Hepatocyte (in vitro differentiated cells): ENCODE data around the gene ABLIM2.

Experiments
- CTCF ChIP-seq: fragments of 200-600 bp; sonication (generic); IDR thresholded peaks from 2 replicates; pipeline ENCODE4 v1.5.1; 2016; ENCODE audit warnings: antibody characterized with exemption, mild to moderate bottlenecking; ENCODE audit not compliant: poor library complexity
- EZH2 ChIP-seq: fragments of 200-600 bp; sonication (generic); IDR thresholded peaks from 2 replicates; pipeline ENCODE4 v1.6.1; 2016; ENCODE audit warnings: antibody characterized with exemption, mild to moderate bottlenecking, borderline replicate concordance
- EZH2phosphoT487 ChIP-seq: fragments of 200-600 bp; sonication (generic); IDR thresholded peaks from one replicate; pipeline ENCODE4 v1.6.1; 2018; ENCODE audit warnings: antibody characterized with exemption, mild to moderate bottlenecking, low read depth, moderate library complexity; ENCODE audit not compliant: unreplicated experiment, severe bottlenecking

DNA sequence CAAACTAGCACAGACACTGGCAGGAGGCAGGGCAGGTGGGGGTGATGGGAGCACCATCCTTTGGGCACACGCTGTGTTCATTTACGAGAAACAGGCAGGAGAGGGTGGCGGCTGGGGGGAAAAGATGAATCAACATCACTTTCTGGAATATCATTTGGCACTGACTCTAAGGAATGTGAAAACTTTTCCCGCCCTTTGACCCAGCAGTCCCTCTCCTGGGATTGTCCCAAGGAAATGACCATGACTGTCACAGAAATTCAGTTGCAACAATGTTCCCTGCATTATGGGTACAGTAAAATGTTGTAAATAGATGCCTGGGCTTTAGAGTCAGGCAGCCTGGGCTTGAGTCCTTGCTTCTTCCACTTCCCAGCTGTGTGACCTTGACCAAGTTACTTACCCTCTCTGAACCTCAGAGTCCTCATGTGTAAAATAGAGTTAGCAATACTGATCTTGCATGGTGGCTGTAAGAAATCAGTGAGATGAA lies 58.6 kb downstream of the ABLIM2 start:
- TF ChIP-seq CTCF (no peak), EZH2 (no peak), EZH2phosphoT487 (no peak)
